H1 (cell line): Measurements from ENCODE around the gene INPP5K.

Experiments
- CEBPB ChIP-seq: IDR thresholded peaks from 2 replicates; pipeline ENCODE4 v1.6.1; 2012; ENCODE audit warnings: low read depth, low read length
- JUND ChIP-seq: IDR thresholded peaks from 2 replicates; pipeline ENCODE4 v1.6.1; 2011; ENCODE audit warnings: mild to moderate bottlenecking, improper control_type of control experiment, low read length
- POLR2AphosphoS5 ChIP-seq: IDR thresholded peaks from 2 replicates; pipeline ENCODE4 v1.6.1; 2011; ENCODE audit warnings: low read depth, low read length
- RBBP5 ChIP-seq: IDR thresholded peaks from 2 replicates; pipeline ENCODE4 v1.7.1; 2012; ENCODE audit warnings: low read depth, mild to moderate bottlenecking, inconsistent platforms, low read length, moderate library complexity, borderline replicate concordance
- SP4 ChIP-seq: IDR thresholded peaks from 2 replicates; pipeline ENCODE4 v1.6.1; 2012; ENCODE audit warnings: low read length, inconsistent platforms
- TF ChIP-seq, protein P1 (sequence below), 3 experiments: IDR thresholded peaks; 1 replicate in 2 of 3; 2 replicates in 1 of 3; pipeline versions ENCODE4 v1.5.1 to v1.6.1; 2011; ENCODE audit warnings: low read length in 3 of 3, mild to moderate bottlenecking in 3 of 3, inconsistent platforms in 2 of 3, low read depth in 1 of 3, moderate library complexity in 1 of 3; ENCODE audit not compliant: insufficient read depth in 1 of 3; ENCODE audit errors: control extremely low read depth in 1 of 3

DNA sequence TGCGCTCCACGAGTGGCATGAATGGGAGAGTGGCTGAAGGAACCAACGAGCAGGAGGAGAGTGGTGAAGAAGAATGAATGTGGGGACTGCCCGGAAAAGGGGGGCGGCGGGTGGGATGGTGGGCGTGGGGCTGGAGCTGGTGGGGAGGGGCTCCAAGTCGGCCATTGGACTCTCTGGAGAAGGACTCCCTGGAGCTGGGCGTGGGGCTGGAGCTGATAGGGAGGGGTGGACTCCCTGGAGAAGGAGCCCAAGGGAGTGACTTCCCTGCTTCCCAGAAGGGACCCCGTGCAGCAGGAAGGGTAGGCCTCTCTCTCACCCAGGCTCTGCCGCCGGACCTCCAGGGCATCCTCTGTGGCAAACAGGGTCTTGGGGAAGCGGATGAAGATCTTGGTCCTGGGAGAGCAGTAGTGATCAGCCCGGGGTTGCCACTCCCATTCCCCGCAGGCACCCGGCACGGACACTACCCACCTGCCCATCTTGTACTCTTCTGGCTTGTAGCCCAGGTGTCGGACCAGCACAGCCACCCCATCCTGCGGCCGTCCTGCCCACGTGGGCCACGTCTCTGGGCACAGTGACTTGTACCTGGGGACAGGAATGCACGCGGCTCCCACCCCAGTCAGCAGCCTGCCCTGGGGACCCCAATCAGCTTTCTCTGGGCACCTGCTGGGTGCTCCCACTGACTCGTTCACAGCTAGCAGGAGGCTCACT, 45.5 kb downstream of the INPP5K start:
- TF ChIP-seq, protein P1, sequence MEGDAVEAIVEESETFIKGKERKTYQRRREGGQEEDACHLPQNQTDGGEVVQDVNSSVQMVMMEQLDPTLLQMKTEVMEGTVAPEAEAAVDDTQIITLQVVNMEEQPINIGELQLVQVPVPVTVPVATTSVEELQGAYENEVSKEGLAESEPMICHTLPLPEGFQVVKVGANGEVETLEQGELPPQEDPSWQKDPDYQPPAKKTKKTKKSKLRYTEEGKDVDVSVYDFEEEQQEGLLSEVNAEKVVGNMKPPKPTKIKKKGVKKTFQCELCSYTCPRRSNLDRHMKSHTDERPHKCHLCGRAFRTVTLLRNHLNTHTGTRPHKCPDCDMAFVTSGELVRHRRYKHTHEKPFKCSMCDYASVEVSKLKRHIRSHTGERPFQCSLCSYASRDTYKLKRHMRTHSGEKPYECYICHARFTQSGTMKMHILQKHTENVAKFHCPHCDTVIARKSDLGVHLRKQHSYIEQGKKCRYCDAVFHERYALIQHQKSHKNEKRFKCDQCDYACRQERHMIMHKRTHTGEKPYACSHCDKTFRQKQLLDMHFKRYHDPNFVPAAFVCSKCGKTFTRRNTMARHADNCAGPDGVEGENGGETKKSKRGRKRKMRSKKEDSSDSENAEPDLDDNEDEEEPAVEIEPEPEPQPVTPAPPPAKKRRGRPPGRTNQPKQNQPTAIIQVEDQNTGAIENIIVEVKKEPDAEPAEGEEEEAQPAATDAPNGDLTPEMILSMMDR (IDR thresholded peaks at IDR 0.05; ENCODE audit: control extremely low read depth in 1 of 3, insufficient read depth in 1 of 3, low read depth in 1 of 3, low read length in 3 of 3) = no peak
- no peak for TF ChIP-seq RBBP5
- TF ChIP-seq JUND = no peak
- TF ChIP-seq SP4 = no peak
- TF ChIP-seq POLR2AphosphoS5 = no peak
- TF ChIP-seq CEBPB = no peak
